ENCODE results near the gene MAN1C1. TPM values are rescaled to one million over a fixed set of nuclear protein-coding genes. Genes with fewer than 3 reads are reported as not detected.

MAN1C1 gene
- total and polyA plus RNA-seq, 2 donors (not counting 1 experiment from before 2014, with no cell fraction given): 0.31 to 0.89 TPM

DNA sequence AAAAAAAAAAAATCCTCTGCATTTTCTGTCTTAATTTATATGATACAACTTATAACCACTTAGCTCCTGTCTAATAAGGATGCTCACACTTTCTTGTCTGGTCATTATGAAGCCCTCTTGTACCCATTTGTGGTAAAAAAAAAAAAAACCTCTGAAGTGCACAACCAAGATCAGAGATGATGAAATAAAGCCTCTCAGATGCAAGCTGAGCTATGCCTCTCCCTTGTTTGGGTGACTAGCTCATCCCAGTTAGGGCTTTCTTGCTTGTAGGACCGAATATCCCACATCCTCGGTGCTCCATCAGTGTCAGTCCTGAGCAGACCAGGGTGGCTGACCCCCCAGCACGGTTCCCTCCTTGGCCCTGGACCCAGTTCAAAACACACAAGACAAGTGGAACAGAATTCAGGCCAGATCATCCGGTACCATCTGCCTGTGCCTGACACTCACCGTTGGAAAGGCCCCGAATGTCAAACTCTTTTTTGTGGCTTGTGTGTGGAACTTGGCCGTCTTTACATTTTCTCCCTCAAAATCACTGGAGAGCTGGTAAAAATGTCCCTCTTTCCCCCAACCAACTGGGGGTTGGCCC is 177.1 kb downstream of the MAN1C1 start:
- H3K79me2 ChIP-seq (ENCODE audit: control insufficient read depth, insufficient read depth, low read length): no peaks in the 10 kb centered on the region
- no peak overlapping the region for H2AFZ ChIP-seq (ENCODE audit: insufficient read depth, low read depth, low read length, poor library complexity, severe bottlenecking)
- H3K9me3 Mint-ChIP-seq (ENCODE audit: insufficient read depth): no peaks in the 10 kb centered on the region
- CTCF ChIA-PET: interaction anchor here (1.7 kb wide), 1 partner anchor 16 kb away, joined by 7 read pairs; no protein-coding TSS in a partner anchor
- peaks cover 0 to 8% of the 10 kb centered on the region in 2 donors for H3K4me1 ChIP-seq (ENCODE audit: control insufficient read depth in 2 of 2, insufficient read depth in 2 of 2, low read length in 2 of 2)
- H3K9me3 ChIP-seq (ENCODE audit: control extremely low read depth in 1 of 3, control insufficient read depth in 2 of 3, insufficient read depth in 1 of 3, low read length in 2 of 3): no peaks in the 10 kb centered on the region
- WGBS (ENCODE audit: insufficient coverage): 82% methylated on average over 7 of the region's 7 CpGs
- H3K4me1 Mint-ChIP-seq: peaks cover 13% of the 10 kb centered on the region
- DNase-seq: no peak
- no peaks in the 10 kb centered on the region for H3K27me3 ChIP-seq (replicated peaks in 1 of 4; ENCODE audit: control extremely low read depth in 1 of 4, control insufficient read depth in 3 of 4, insufficient read depth in 4 of 4, low read length in 3 of 4)
- no peaks in the 10 kb centered on the region for H4K20me1 ChIP-seq (ENCODE audit: control insufficient read depth, insufficient read depth, low read length, poor library complexity, severe bottlenecking)
- no peak overlapping the region for H3K4me3 Mint-ChIP-seq
- no peak overlapping the region for H3K4me3 ChIP-seq (ENCODE audit: control extremely low read depth in 1 of 5, extremely low read depth in 1 of 5, insufficient read depth in 1 of 5, low read depth in 2 of 5, low read length in 4 of 5)
- POLR2A ChIA-PET: no interaction called here
- peaks cover 5% of the 10 kb centered on the region for H3K27me3 Mint-ChIP-seq
- TF ChIP-seq, protein P1, sequence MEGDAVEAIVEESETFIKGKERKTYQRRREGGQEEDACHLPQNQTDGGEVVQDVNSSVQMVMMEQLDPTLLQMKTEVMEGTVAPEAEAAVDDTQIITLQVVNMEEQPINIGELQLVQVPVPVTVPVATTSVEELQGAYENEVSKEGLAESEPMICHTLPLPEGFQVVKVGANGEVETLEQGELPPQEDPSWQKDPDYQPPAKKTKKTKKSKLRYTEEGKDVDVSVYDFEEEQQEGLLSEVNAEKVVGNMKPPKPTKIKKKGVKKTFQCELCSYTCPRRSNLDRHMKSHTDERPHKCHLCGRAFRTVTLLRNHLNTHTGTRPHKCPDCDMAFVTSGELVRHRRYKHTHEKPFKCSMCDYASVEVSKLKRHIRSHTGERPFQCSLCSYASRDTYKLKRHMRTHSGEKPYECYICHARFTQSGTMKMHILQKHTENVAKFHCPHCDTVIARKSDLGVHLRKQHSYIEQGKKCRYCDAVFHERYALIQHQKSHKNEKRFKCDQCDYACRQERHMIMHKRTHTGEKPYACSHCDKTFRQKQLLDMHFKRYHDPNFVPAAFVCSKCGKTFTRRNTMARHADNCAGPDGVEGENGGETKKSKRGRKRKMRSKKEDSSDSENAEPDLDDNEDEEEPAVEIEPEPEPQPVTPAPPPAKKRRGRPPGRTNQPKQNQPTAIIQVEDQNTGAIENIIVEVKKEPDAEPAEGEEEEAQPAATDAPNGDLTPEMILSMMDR (IDR thresholded peaks at IDR 0.05): no peak
- TF ChIP-seq EZH2 (IDR thresholded peaks at IDR 0.05; ENCODE audit: borderline replicate concordance, insufficient read depth, low read depth, low read length, poor library complexity, severe bottlenecking): no peak
- H3K27ac Mint-ChIP-seq: no peak overlapping the region
- no peak for ATAC-seq (ENCODE audit: low read depth)
- no peak overlapping the region for H3K4me2 ChIP-seq (replicated peaks; ENCODE audit: low read depth, low read length, poor library complexity, severe bottlenecking)
- no peak overlapping the region for H3K9ac ChIP-seq (ENCODE audit: low read length)
- no peak overlapping the region for H3K27ac ChIP-seq (ENCODE audit: low read length in 2 of 2)
- intact Hi-C loops (cut with micrococcal nuclease): no loop called here
- no peaks in the 10 kb centered on the region for H3K36me3 ChIP-seq (replicated peaks in 1 of 2; ENCODE audit: control extremely low read depth in 1 of 2, control insufficient read depth in 1 of 2, extremely low read depth in 1 of 2, insufficient read depth in 2 of 2, low read length in 1 of 2)

DNA sequence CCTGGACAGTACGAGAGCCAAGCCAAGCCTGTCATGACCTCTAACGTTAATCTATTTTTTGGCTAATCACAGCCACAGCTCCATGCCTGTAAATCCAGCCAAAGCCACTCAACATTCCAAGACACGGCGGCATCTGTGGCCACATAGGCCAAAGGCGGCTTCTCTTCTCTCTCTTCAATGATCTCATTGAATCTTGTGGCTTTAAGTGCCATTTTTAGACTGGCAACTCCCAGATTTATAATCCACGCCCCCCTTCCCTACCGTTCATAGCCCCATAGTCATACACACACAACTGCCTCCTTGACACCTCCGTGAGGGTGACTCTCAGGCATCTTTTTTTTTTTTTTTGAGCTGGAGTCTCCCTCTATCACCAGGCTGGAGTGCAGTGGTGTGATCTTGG is 177.7 kb downstream of the MAN1C1 start:
- H3K27me3 Mint-ChIP-seq: peaks cover 5% of the 10 kb centered on the region
- TF ChIP-seq, protein P1 (IDR thresholded peaks at IDR 0.05): no peak
- TF ChIP-seq EZH2 (IDR thresholded peaks at IDR 0.05; ENCODE audit: borderline replicate concordance, insufficient read depth, low read depth, low read length, poor library complexity, severe bottlenecking): no peak
- H3K4me1 ChIP-seq (ENCODE audit: control insufficient read depth in 2 of 2, insufficient read depth in 2 of 2, low read length in 2 of 2): peaks cover 0 to 8% of the 10 kb centered on the region in 2 donors
- H3K27me3 ChIP-seq (replicated peaks in 1 of 4; ENCODE audit: control extremely low read depth in 1 of 4, control insufficient read depth in 3 of 4, insufficient read depth in 4 of 4, low read length in 3 of 4): no peaks in the 10 kb centered on the region
- no peak overlapping the region for H3K4me3 ChIP-seq (ENCODE audit: control extremely low read depth in 1 of 5, extremely low read depth in 1 of 5, insufficient read depth in 1 of 5, low read depth in 2 of 5, low read length in 4 of 5)
- H3K9me3 ChIP-seq (ENCODE audit: control extremely low read depth in 1 of 3, control insufficient read depth in 2 of 3, insufficient read depth in 1 of 3, low read length in 2 of 3): no peaks in the 10 kb centered on the region
- no peaks in the 10 kb centered on the region for H3K9me3 Mint-ChIP-seq (ENCODE audit: insufficient read depth)
- no peak overlapping the region for H3K27ac Mint-ChIP-seq
- intact Hi-C loops (cut with micrococcal nuclease): no loop called here
- H3K79me2 ChIP-seq (ENCODE audit: control insufficient read depth, insufficient read depth, low read length): no peaks in the 10 kb centered on the region
- peaks cover 13% of the 10 kb centered on the region for H3K4me1 Mint-ChIP-seq
- no peak overlapping the region for H3K9ac ChIP-seq (ENCODE audit: low read length)
- no peak overlapping the region for H3K4me3 Mint-ChIP-seq
- WGBS (ENCODE audit: insufficient coverage): 85% methylated on average over 8 of the region's 8 CpGs
- no peaks in the 10 kb centered on the region for H3K36me3 ChIP-seq (replicated peaks in 1 of 2; ENCODE audit: control extremely low read depth in 1 of 2, control insufficient read depth in 1 of 2, extremely low read depth in 1 of 2, insufficient read depth in 2 of 2, low read length in 1 of 2)
- no peak overlapping the region for H3K4me2 ChIP-seq (replicated peaks; ENCODE audit: low read depth, low read length, poor library complexity, severe bottlenecking)
- H4K20me1 ChIP-seq (ENCODE audit: control insufficient read depth, insufficient read depth, low read length, poor library complexity, severe bottlenecking): no peaks in the 10 kb centered on the region
- POLR2A ChIA-PET: interaction anchor here (0.6 kb wide), 1 partner anchor 9 kb away, joined by 4 read pairs; no protein-coding TSS in a partner anchor
- no peak overlapping the region for H3K27ac ChIP-seq (ENCODE audit: low read length in 2 of 2)
- DNase-seq (no peak), ATAC-seq (ENCODE audit: low read depth) (no peak)
- CTCF ChIA-PET: interaction anchor here (1.7 to 2.4 kb wide), 2 partner anchors 15 to 185 kb away, joined by 7 to 10 read pairs; no protein-coding TSS in a partner anchor
- no peak overlapping the region for H2AFZ ChIP-seq (ENCODE audit: insufficient read depth, low read depth, low read length, poor library complexity, severe bottlenecking)
